ENCODE data around the gene SMAD1.

SMAD1 gene

GRCh38 chr4:145481164-145481941 lies at the start of gene SMAD1:
Gene SMAD1, plus strand, starts transcription at chr4:145481853. Its CDS starts 32,761 bp downstream, at chr4:145514614.
- TF ChIP-seq CTCF (IDR thresholded peaks at IDR 0.05; ENCODE audit: low read depth, low read length, poor library complexity, severe bottlenecking) (no peak), EZH2phosphoT487 (IDR thresholded peaks at IDR 0.05; ENCODE audit: borderline replicate concordance, low read length) (no peak)
- H3K79me2 ChIP-seq (ENCODE audit: control insufficient read depth, low read length): peaks cover 62% of the 10 kb centered on the region
- H3K4me2 ChIP-seq (ENCODE audit: low read length): peak within 1 kb of the TSS; percentile 88
- peak within 1 kb of the TSS; percentile 75 for H3K27ac ChIP-seq (ENCODE audit: low read depth, low read length)
- peak within 1 kb of the TSS; percentile 95 for H3K4me3 ChIP-seq (ENCODE audit: low read length)
- H3K9me2 ChIP-seq (replicated peaks; ENCODE audit: control insufficient read depth, low read length): no peaks in the 10 kb centered on the region
- no peaks in the 10 kb centered on the region for H4K20me1 ChIP-seq (ENCODE audit: control insufficient read depth, insufficient read depth, low read depth, low read length)
- H3K4me1 ChIP-seq (ENCODE audit: control insufficient read depth, low read length): peaks cover 46% of the 10 kb centered on the region
- H3F3A ChIP-seq (ENCODE audit: control insufficient read depth, insufficient read depth): peaks cover 4% of the 10 kb centered on the region; the same call in 1 of the 2 replicates
- peaks cover 27% of the 10 kb centered on the region for H3K36me3 ChIP-seq (ENCODE audit: control insufficient read depth, low read length)
- no peaks in the 10 kb centered on the region for H3K27me3 ChIP-seq (ENCODE audit: control insufficient read depth, low read length)
- H3K9me3 ChIP-seq (ENCODE audit: control insufficient read depth, insufficient read depth, low read length): no peaks in the 10 kb centered on the region

DNA sequence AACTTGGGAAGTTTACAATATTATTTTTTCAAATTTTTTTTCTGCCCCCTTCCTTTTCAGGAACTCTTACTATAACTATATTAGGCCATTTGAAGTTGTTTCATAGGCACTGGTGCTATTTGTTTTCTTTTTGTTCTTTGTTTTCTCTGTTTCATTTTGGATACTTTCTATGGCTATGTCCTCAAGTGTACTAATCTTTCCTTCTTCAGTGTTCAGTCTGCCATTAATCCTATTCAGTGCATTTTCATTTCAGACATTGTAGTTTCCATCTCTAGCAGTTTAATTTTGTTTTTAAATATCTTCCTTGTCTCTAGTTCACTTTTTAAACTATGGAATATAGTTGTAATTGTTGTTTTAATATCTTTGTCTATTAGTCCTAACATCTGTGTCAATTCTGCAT lies 48.0 kb upstream of the SMAD1 start:
- peaks cover 6% of the 10 kb centered on the region; the same call in 1 of the 2 replicates for H3K9me3 ChIP-seq (ENCODE audit: control insufficient read depth, insufficient read depth, low read length)
- H3K79me2 ChIP-seq (ENCODE audit: control insufficient read depth, low read length): no peaks in the 10 kb centered on the region
- TF ChIP-seq CTCF (IDR thresholded peaks at IDR 0.05; ENCODE audit: low read depth, low read length, poor library complexity, severe bottlenecking) (no peak), EZH2phosphoT487 (IDR thresholded peaks at IDR 0.05; ENCODE audit: borderline replicate concordance, low read length) (no peak)
- no peaks in the 10 kb centered on the region for H3K4me1 ChIP-seq (ENCODE audit: control insufficient read depth, low read length)
- no peak overlapping the region for H3K27ac ChIP-seq (ENCODE audit: low read depth, low read length)
- H4K20me1 ChIP-seq (ENCODE audit: control insufficient read depth, insufficient read depth, low read depth, low read length): no peaks in the 10 kb centered on the region
- H3F3A ChIP-seq (ENCODE audit: control insufficient read depth, insufficient read depth): no peaks in the 10 kb centered on the region
- no peaks in the 10 kb centered on the region for H3K9me2 ChIP-seq (replicated peaks; ENCODE audit: control insufficient read depth, low read length)
- H3K36me3 ChIP-seq (ENCODE audit: control insufficient read depth, low read length): no peaks in the 10 kb centered on the region
- no peak overlapping the region for H3K4me3 ChIP-seq (ENCODE audit: low read length)
- H3K27me3 ChIP-seq (ENCODE audit: control insufficient read depth, low read length): no peaks in the 10 kb centered on the region
- H3K4me2 ChIP-seq (ENCODE audit: low read length): no peak overlapping the region

DNA sequence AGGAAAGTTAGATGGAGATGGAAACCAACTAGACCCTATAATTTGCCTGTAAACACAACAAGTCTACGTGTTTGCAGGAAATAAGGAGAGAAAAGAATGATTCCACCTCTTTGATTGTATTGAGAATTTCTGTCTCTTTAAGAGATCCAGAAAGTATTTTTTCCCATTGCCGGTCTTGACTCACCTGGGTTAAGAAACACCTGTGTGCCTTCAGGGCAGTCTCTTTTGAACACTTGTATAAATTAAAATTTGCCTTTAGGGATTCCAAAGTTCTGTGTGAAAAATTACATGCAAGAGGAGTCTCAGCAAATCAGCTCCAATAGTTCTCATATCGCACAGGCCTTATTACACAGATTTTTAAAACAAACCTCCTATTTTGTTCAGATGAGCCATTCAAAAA lies 46.0 kb upstream of the SMAD1 start:
- no peaks in the 10 kb centered on the region for H3F3A ChIP-seq (ENCODE audit: control insufficient read depth, insufficient read depth)
- no peaks in the 10 kb centered on the region for H3K79me2 ChIP-seq (ENCODE audit: control insufficient read depth, low read length)
- no peaks in the 10 kb centered on the region for H3K36me3 ChIP-seq (ENCODE audit: control insufficient read depth, low read length)
- H3K4me1 ChIP-seq (ENCODE audit: control insufficient read depth, low read length): no peaks in the 10 kb centered on the region
- no peak overlapping the region for H3K4me3 ChIP-seq (ENCODE audit: low read length)
- H3K27me3 ChIP-seq (ENCODE audit: control insufficient read depth, low read length): no peaks in the 10 kb centered on the region
- H3K27ac ChIP-seq (ENCODE audit: low read depth, low read length): no peak overlapping the region
- H4K20me1 ChIP-seq (ENCODE audit: control insufficient read depth, insufficient read depth, low read depth, low read length): no peaks in the 10 kb centered on the region
- peaks cover 6% of the 10 kb centered on the region; the same call in 1 of the 2 replicates for H3K9me3 ChIP-seq (ENCODE audit: control insufficient read depth, insufficient read depth, low read length)
- H3K9me2 ChIP-seq (replicated peaks; ENCODE audit: control insufficient read depth, low read length): no peaks in the 10 kb centered on the region
- H3K4me2 ChIP-seq (ENCODE audit: low read length): no peak overlapping the region
- no peak for TF ChIP-seq EZH2phosphoT487 (IDR thresholded peaks at IDR 0.05; ENCODE audit: borderline replicate concordance, low read length)
- no peak for TF ChIP-seq CTCF (IDR thresholded peaks at IDR 0.05; ENCODE audit: low read depth, low read length, poor library complexity, severe bottlenecking)

All from DOHH2 (cell line).